Neutrophil (primary cell): Measurements from ENCODE around the gene ZNF362.

Experiments used
- H3K27ac ChIP-seq: fragments of 200-600 bp; sonication (generic); 2 replicates; pipeline ENCODE4 v1.5.1; 2016; ENCODE audit warnings: mild to moderate bottlenecking, moderate library complexity
- H3K27me3 ChIP-seq: fragments of 200-600 bp; sonication (generic); 2 replicates; pipeline ENCODE4 v1.6.0; 2016; ENCODE audit warnings: mild to moderate bottlenecking
- H3K36me3 ChIP-seq: fragments of 200-600 bp; sonication (generic); 2 replicates; pipeline ENCODE4 v1.5.1; 2017
- H3K4me1 ChIP-seq, 2 experiments: fragments of 200-600 bp in 1 of 2; sonication (generic) in 1 of 2; 1 replicate in 1 of 2; 2 replicates in 1 of 2; pipeline versions ENCODE4 v1.5.1 to v1.6.1; 2013 to 2016; ENCODE audit warnings: low read depth in 1 of 2, low read length in 1 of 2, mild to moderate bottlenecking in 1 of 2, moderate library complexity in 1 of 2; ENCODE audit not compliant: control insufficient read depth in 1 of 2, insufficient read depth in 1 of 2
- H3K4me3 ChIP-seq, 2 experiments: fragments of 200-600 bp in 1 of 2; sonication (generic) in 1 of 2; 1 replicate in 1 of 2; 2 replicates in 1 of 2; pipeline ENCODE4 v1.5.1; 2013 to 2016; ENCODE audit warnings: low read depth in 1 of 2, low read length in 1 of 2, mild to moderate bottlenecking in 1 of 2, moderate library complexity in 1 of 2
- H3K9me3 ChIP-seq: fragments of 200-600 bp; sonication (generic); 2 replicates; pipeline ENCODE4 v1.5.1; 2016
- TF ChIP-seq, protein P1 (sequence below): fragments of 200-600 bp; sonication (generic); IDR thresholded peaks from 2 replicates; pipeline ENCODE4 v1.5.1; 2016; ENCODE audit warnings: antibody characterized with exemption

ZNF362 gene

DNA sequence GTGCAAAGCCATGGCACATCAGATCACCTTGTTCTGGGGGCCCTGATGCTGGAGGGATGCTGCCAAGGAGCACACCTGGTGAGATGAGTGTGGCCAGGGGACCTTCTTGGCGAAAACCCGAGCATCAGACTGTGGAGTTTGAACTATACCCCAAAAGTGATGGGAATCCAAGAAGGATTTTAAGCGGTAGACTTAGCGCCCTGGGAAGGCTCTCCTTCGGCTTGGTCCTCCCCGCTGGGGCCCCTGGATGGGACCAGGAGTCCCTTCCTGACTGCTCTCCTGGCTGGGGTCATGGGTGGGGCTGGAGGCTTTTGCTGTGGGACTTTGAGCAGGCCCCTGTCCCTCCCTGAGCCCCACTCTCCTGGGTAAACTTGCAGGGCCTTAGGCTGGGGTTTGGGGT, 10.5 kb downstream of the ZNF362 start:
- H3K4me1 ChIP-seq = no peaks in the 10 kb centered on the region
- H3K27ac ChIP-seq = no peak overlapping the region
- H3K4me3 ChIP-seq = no peak overlapping the region
- TF ChIP-seq, protein P1, sequence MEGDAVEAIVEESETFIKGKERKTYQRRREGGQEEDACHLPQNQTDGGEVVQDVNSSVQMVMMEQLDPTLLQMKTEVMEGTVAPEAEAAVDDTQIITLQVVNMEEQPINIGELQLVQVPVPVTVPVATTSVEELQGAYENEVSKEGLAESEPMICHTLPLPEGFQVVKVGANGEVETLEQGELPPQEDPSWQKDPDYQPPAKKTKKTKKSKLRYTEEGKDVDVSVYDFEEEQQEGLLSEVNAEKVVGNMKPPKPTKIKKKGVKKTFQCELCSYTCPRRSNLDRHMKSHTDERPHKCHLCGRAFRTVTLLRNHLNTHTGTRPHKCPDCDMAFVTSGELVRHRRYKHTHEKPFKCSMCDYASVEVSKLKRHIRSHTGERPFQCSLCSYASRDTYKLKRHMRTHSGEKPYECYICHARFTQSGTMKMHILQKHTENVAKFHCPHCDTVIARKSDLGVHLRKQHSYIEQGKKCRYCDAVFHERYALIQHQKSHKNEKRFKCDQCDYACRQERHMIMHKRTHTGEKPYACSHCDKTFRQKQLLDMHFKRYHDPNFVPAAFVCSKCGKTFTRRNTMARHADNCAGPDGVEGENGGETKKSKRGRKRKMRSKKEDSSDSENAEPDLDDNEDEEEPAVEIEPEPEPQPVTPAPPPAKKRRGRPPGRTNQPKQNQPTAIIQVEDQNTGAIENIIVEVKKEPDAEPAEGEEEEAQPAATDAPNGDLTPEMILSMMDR = no peak
- H3K27me3 ChIP-seq = no peaks in the 10 kb centered on the region
- peaks cover 30% of the 10 kb centered on the region for H3K36me3 ChIP-seq
- no peaks in the 10 kb centered on the region for H3K9me3 ChIP-seq

DNA sequence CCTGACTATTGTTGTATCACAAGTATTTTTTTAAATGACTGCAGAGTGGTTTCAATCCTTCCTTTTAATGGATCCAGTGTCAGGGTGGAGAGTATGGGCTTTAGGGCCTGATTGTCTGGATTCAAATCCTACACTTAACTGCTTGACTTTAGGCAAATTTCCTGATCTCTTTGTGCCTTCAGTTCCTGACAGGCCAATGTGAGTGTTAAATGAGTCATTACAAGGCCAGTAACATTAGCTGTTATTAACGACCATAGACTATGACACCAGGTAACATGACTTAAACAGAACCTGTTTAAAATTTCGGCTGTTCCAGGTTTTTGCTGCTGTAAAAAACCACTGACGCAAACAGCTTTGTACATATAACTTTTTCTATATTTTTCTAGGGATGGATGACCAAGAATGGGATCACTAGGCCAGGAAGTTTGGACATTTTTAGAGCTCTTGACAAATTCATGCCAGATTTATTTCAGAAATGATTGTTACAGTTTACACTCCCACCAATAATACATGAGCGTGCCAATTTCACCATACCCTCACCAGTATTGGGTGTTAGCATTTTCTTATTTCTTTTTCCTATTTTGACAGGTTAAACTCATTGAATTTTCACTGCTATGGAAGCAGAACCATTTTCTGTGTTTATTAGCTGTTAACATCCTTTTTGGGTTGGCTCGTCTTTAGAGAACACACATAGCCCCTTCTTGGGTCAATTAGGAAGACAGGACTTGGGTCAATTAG, 11.3 kb downstream of the ZNF362 start:
- no peaks in the 10 kb centered on the region for H3K9me3 ChIP-seq
- H3K4me3 ChIP-seq = no peak overlapping the region
- TF ChIP-seq, protein P1 = no peak
- no peaks in the 10 kb centered on the region for H3K27me3 ChIP-seq
- H3K4me1 ChIP-seq = no peaks in the 10 kb centered on the region
- H3K36me3 ChIP-seq = peaks cover 29% of the 10 kb centered on the region
- H3K27ac ChIP-seq = no peak overlapping the region

DNA sequence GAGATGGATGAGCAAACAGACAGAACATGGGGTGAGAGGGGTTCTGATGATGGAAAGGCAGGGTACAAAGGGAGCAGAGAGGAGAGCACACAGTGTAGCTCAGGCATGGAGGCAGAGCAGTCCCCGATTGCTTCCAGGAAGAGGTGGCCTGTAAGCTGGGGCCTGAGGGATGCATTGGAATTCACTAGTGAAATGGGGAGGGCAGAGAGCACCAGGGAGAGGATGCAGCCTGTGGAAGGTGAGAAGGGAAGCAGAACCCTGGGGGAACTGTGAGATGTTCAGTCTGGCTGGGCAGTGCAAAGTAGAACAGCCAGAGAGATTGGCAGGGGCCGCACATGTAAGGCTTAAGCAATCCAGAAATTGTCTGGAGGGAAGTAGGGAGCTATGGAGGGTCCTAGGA, 12.2 kb downstream of the ZNF362 start:
- Histone ChIP-seq H3K36me3 (peaks cover 24% of the 10 kb centered on the region), H3K4me1 (no peaks in the 10 kb centered on the region), H3K4me3 (no peak overlapping the region), H3K27me3 (no peaks in the 10 kb centered on the region), H3K9me3 (no peaks in the 10 kb centered on the region), H3K27ac (no peak overlapping the region)
- TF ChIP-seq, protein P1 = no peak

DNA sequence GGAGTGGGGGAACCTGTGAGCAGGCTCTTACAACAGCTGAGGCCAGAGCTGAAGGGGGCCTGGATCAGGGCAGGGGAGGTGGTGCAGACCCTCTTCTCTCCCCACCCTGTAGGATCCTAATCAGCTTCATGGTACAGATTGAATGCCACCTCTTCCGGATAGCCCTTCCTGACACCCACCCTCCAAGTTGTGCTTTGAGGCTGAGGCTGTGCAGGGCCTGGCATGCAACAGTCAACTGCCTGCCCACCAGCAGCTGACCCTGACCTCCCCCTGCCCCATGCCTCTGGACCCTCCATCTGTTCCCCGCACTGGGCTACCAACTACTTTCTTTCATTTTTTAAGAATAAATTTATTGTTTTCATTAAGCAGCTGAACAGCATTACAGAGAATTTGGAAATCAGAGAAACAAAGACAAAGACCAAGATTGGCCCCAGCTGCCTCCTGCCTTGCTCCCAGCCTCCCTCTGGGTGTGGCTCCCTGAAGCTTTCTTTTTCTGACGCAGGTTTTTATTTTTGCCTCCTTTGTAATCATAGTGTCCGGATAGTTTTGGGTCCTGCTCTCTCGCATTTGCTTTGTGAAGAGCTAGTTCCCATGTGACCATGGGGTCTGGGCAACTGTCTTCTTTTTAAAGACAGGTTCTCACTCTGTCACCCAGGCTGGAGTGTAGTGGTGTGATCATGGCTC, 12.8 kb downstream of the ZNF362 start:
- H3K27ac ChIP-seq = no peak overlapping the region
- no peaks in the 10 kb centered on the region for H3K4me1 ChIP-seq
- H3K36me3 ChIP-seq = peaks cover 28% of the 10 kb centered on the region
- H3K4me3 ChIP-seq = no peak overlapping the region
- TF ChIP-seq, protein P1 = no peak
- no peaks in the 10 kb centered on the region for H3K9me3 ChIP-seq
- H3K27me3 ChIP-seq = no peaks in the 10 kb centered on the region

DNA sequence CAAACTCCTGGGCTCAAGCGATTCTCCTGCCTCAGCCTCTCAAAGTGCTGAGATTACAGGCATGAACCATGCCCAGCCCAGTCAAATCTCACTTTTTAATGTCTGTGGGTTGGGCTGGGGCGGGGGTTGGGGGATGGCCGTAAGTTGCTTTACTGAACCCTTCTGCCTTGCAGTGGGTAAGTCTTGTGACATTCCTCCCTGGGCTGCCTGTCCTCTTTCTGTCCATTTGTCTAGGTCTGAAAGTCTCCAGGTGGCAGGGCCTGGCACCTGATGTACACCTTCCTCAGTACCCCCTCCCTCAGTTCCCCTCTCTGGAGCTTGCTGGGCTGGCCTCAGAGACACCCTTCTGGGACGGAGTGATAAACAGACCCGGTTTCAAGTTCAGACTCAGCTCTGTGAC, 13.3 kb downstream of the ZNF362 start:
- no peaks in the 10 kb centered on the region for H3K4me1 ChIP-seq
- peaks cover 28% of the 10 kb centered on the region for H3K36me3 ChIP-seq
- no peak overlapping the region for H3K4me3 ChIP-seq

More for the DNA sequence above, 13.3 kb downstream of the ZNF362 start:
- no peaks in the 10 kb centered on the region for H3K9me3 ChIP-seq
- TF ChIP-seq, protein P1 = no peak
- no peak overlapping the region for H3K27ac ChIP-seq
- H3K27me3 ChIP-seq = no peaks in the 10 kb centered on the region
